GM12872 (cell line): ENCODE measurements around the gene FOLR1.

Source experiments
- CTCF ChIP-seq: IDR thresholded peaks from 3 replicates; pipeline ENCODE4 v1.5.1; 2011; ENCODE audit warnings: low read depth, mild to moderate bottlenecking, low read length, moderate library complexity; ENCODE audit not compliant: insufficient read depth

The FOLR1 gene

DNA sequence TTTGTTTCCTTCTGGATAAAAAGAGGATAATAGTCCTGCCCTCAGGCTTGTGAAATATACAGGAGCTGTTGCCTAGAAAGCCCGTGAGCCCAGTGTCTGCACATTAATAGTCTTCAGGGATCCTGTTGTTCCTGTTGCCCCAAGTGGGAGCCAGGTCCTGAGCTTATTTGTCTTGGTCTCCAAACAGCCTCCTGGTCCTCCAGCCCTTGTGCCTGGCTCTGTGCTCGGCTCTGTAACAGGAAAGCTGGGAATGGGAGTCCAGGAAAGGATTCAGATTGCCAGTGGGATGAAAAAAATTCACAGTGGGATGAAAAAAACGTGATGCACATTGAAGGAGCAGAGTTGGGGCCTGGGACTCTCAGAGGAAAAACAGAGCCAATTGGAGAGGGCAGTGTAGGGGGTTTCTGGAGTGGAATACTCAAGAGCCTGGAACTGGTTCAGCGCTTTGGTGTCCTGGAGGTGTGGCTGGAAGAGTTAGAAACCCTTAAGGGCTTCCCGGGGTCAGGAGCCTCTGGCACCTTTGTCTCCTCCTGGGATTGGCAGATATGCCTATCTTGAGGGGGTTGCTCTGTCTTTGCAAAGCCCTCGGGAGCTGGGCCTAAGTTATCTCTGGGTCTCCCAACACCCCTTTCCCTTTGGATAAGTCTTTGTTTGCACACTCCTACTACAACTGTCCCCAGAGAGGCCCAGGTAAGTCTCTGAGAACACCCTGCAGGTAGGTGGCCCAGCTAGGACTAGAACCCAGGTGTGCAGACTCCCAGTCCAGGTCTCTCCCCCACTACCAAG lies 30.4 kb downstream of the FOLR1 start:
- no peak for TF ChIP-seq CTCF

- TF ChIP-seq CTCF: no peak
Observed at GRCh38 chr11:72222907-72223614, 31.1 kb downstream of the FOLR1 start.

DNA sequence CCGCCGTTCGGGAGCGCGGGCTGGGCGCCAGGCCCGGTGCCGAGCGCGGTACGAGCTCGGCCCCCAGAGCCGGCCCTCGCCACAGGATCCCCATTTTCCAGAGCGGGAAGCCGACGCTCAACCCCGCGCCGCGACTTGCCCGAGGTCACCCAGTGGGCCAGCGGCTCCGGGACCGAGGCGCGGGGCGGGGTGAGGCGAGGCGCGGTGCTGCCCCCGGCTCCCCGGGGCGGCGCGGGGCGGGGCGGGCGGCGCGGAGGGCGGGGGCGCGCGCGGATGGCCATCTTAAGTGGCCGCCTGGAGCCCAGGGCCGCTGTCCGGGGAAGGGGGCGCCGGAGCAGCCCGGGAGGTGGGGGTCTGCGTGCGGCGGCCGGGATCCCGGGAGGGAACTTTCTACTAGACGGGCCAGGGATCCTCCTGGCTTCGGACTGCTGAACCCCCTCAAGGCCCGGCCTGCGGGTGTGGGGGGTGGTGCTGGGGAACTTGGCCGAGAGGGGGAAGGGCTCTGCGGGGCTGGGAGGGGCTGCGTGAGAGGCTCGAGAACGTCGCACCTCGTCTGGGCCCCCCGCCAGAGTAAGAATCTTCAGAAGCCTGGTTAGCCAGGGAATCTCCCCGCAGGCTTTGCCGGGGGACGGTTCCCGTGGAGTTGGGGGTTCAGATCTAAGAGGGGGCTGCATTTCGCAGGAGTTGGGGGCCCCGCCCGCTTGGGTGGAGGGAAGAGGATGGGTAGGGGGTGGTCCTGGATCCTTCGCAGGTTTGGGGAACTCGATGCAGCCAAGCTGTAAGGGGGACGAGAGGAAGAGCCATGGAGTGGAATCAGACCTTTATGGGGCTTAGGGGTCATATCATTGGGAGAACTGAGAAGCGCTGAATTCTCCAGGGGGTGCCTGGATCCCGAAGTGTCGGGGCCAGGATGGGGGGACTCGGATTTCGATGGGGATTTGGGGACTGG lies 31.9 kb downstream of the FOLR1 start:
- TF ChIP-seq CTCF: no peak

- TF ChIP-seq CTCF: no peak
Observed at GRCh38 chr11:72224564-72225410, 32.8 kb downstream of the FOLR1 start, which contains the start of gene INPPL1. TSS of gene INPPL1 (plus strand) at chr11:72224767. CDS start at chr11:72224985, 218 bp downstream.

- TF ChIP-seq CTCF: no peak
Observed at GRCh38 chr11:72225411-72225951, 33.5 kb downstream of the FOLR1 start.

DNA sequence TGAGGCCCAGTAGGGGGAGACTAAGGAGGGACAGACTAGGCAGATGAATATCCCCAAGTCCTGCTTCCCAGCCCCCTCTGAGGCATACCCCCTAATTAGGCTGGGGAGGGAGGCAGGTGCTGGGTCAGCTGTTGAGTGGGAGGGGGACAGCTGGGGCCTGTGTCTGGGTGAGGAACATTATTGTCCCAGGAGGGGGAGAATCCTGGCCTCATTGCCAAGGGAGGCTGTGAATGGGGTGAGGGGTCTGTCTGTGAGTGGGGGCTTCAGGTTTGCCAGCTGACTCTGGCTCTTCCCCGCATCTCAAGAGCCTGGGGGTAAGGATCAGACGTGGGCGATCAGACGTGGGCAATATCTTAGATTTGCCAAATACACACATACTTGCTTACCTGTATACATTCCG lies 34.8 kb downstream of the FOLR1 start:
- no peak for TF ChIP-seq CTCF
